Mucosa of descending colon (tissue), 3 donors: Measurements from ENCODE around the gene MACO1. TPM values are rescaled to one million over a fixed set of nuclear protein-coding genes. Genes with fewer than 3 reads are reported as not detected.

ENCODE experiments used
- ATAC-seq: fragments of 200-7000 bp; cut with Tn5 transposase; one replicate; pipeline ENCODE4 v1.9.1; 2020; ENCODE audit warnings: mild to moderate bottlenecking, moderate library complexity
- DNase-seq, 3 donors: peaks; one replicate each; pipeline ENCODE4 v3.0.0-alpha.2; 2020
- H3K36me3 ChIP-seq: fragments of 200-600 bp; one replicate; pipeline ENCODE4 v1.8.0; 2021; ENCODE audit warnings: low read depth, mild to moderate bottlenecking
- H3K4me1 ChIP-seq: fragments of 200-600 bp; one replicate; pipeline ENCODE4 v1.8.0; 2021; ENCODE audit warnings: low read depth, mild to moderate bottlenecking
- H3K4me3 ChIP-seq: fragments of 200-600 bp; one replicate; pipeline ENCODE4 v1.8.0; 2021; ENCODE audit warnings: mild to moderate bottlenecking
- H3K9me3 ChIP-seq: fragments of 200-600 bp; one replicate; pipeline ENCODE4 v1.8.0; 2021; ENCODE audit warnings: mild to moderate bottlenecking
- intact Hi-C, 2 donors: fragments of 100-400 bp; cut with DNase I in 1 of 2; cut with micrococcal nuclease in 1 of 2; formaldehyde crosslinking; loops; one replicate each; pipeline versions ENCODE4 v1.11.0 to v1.11.1; 2022; cut with DNase I, micrococcal nuclease
- total RNA-seq, 3 donors: library from RNA; stranded (reverse); fragmentation: NEBNext Ultra II Directional in 2 of 3; extraction: Animal tissue kit (Norgen Biotek cat#: 25700) in 2 of 3; gene quantifications; one replicate each; pipeline versions ENCODE4 v1.2.1 to v1.2.4, GENCODE V29; 2021 to 2023
- TF ChIP-seq, protein P1 (sequence below): fragments of 200-600 bp; IDR thresholded peaks from one replicate; pipeline ENCODE4 v1.8.0; 2022; ENCODE audit warnings: antibody characterized with exemption, mild to moderate bottlenecking
- donor health status: DM: no; HTN: no; CAD: no; lungs with moderate emphysema.
- donor health status: DM: no; HTN: no; CAD: no.
- donor health status: DM: no; HTN: yes; CAD: no.

Gene MACO1
- total RNA-seq, 3 donors from 2014 or later = 21.8 to 23.5 (median 22.5) TPM

- no peak for DNase-seq
These were observed 84.3 kb downstream of the MACO1 start for GRCh38 chr1:25515033-25515432.

GRCh38 chr1:25516686-25517085 lies 86.0 kb downstream of the MACO1 start:
- intact Hi-C loops = no loop called here
- ATAC-seq (no peak), DNase-seq (no peak)
- no peak overlapping the region for H3K4me3 ChIP-seq
- peaks cover 3% of the 10 kb centered on the region for H3K9me3 ChIP-seq
- no peaks in the 10 kb centered on the region for H3K36me3 ChIP-seq
- TF ChIP-seq, protein P1, sequence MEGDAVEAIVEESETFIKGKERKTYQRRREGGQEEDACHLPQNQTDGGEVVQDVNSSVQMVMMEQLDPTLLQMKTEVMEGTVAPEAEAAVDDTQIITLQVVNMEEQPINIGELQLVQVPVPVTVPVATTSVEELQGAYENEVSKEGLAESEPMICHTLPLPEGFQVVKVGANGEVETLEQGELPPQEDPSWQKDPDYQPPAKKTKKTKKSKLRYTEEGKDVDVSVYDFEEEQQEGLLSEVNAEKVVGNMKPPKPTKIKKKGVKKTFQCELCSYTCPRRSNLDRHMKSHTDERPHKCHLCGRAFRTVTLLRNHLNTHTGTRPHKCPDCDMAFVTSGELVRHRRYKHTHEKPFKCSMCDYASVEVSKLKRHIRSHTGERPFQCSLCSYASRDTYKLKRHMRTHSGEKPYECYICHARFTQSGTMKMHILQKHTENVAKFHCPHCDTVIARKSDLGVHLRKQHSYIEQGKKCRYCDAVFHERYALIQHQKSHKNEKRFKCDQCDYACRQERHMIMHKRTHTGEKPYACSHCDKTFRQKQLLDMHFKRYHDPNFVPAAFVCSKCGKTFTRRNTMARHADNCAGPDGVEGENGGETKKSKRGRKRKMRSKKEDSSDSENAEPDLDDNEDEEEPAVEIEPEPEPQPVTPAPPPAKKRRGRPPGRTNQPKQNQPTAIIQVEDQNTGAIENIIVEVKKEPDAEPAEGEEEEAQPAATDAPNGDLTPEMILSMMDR = no peak
- no peaks in the 10 kb centered on the region for H3K4me1 ChIP-seq

More at GRCh38 chr1:25515033-25515432, 84.3 kb downstream of the MACO1 start:
- no peaks in the 10 kb centered on the region for H3K4me1 ChIP-seq
- no peaks in the 10 kb centered on the region for H3K36me3 ChIP-seq
- TF ChIP-seq, protein P1 = no peak
- no peak overlapping the region for H3K4me3 ChIP-seq
- H3K9me3 ChIP-seq = peaks cover 3% of the 10 kb centered on the region
- no peak for ATAC-seq
- intact Hi-C loops = no loop called here

DNA sequence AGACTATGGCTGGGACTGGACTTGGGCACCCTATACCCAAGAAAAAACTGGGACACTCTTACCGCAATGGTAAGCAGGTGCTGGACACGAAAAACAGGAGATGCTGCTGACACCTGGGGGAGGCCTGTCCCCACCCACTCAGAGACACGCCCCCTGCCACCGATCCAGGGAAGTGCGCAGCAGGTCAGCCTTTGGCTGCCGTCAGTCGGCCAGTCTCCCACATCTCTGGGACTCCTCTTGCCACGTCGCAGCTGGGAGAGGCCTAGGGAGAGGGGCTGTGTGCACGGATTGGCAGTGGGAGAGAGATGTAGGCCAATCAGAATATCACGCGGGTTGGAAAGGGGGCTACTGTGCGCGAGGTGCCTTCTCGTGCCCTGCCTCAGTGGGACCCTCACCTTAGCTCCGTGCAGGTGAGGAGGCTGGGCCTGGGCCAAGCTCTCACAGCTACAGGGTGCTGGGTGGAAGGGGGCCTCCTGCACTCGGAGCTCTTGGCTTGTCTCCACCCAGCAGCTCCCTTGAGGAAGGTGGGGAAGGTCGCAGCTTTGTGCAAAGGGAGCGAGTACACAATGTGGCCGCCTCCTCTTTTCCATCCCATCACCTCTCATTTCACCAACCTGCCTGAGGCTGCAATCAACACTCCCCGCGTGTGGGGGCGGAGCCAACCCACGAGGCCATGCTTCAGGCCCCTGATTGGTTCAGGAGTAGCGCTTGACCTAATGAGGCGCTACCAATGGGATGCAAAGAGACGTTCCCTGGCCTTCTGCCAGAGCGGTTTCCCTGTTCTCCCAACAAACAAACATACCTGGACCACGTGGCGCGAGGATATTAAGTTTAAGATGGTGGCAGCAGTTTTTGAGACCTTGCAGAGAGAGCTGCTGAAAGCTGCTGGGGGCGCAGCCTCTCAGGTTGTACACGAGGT lies 87.0 kb downstream of the MACO1 start:
- peaks cover under 1% of the 10 kb centered on the region for H3K9me3 ChIP-seq
- TF ChIP-seq, protein P1 = no peak
- intact Hi-C loops = no loop called here

DNA sequence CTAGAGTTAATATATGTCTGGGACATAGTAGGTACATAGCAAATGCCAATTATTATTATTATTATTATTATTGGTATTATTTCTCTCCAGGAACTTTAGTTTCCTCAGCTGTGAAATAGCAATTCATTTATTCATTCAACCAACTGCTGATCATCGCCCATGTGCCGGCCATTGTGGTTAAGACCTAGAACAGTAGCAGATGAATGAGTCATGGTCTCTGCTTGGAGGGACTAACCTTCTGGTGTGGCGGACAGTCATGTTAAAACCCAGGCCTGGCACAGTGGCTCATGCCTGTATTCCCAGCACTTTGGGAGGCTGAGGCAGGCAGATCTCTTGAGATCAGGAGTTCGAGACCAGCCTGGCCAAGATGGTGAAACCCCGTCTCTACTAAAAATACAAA lies 88.9 kb downstream of the MACO1 start:
- Histone ChIP-seq H3K36me3 (no peaks in the 10 kb centered on the region), H3K4me1 (no peaks in the 10 kb centered on the region), H3K9me3 (no peaks in the 10 kb centered on the region), H3K4me3 (no peak overlapping the region)
- no peak for ATAC-seq
- no peak for DNase-seq
- intact Hi-C loops = loop anchor here in 1 of 2 donors (10.0 kb wide), 1 partner anchor 115 kb away; no protein-coding TSS in a partner anchor
- TF ChIP-seq, protein P1 = no peak

More for the DNA sequence above, 87.0 kb downstream of the MACO1 start:
- ATAC-seq (no peak), DNase-seq (no peak)
- H3K4me1 ChIP-seq = no peaks in the 10 kb centered on the region
- H3K4me3 ChIP-seq = no peak overlapping the region
- H3K36me3 ChIP-seq = no peaks in the 10 kb centered on the region

GRCh38 chr1:25520446-25521061 lies 89.9 kb downstream of the MACO1 start:
- intact Hi-C loops = loop anchor here in 1 of 2 donors (10.0 kb wide), 1 partner anchor 116 kb away; no protein-coding TSS in a partner anchor
- ATAC-seq (peak; percentile 65), DNase-seq (peak in 2 of 3 donors; percentile 51 to 82)
- Histone ChIP-seq H3K9me3 (no peaks in the 10 kb centered on the region), H3K36me3 (no peaks in the 10 kb centered on the region), H3K4me3 (no peak overlapping the region), H3K4me1 (no peaks in the 10 kb centered on the region)
- TF ChIP-seq, protein P1 = peak; percentile 52
